H9 (cell line): ENCODE data around the gene ZC3H12D. TPM values are rescaled to one million over a fixed set of nuclear protein-coding genes. Genes with fewer than 3 reads are reported as not detected.

Experiments used
- DNase-seq: peaks from one replicate; pipeline ENCODE4 v3.0.0-alpha.2; 2017
- H2AFZ ChIP-seq: one replicate; pipeline ENCODE4 v1.6.1; 2013; ENCODE audit warnings: mild to moderate bottlenecking, low read length, control low read depth, moderate library complexity
- H2AK5ac ChIP-seq: 2 replicates; pipeline ENCODE4 v1.6.1; 2013; ENCODE audit warnings: low read length, control low read depth, mixed read lengths; ENCODE audit not compliant: insufficient read length
- H2BK120ac ChIP-seq: one replicate; pipeline ENCODE4 v1.6.1; 2013; ENCODE audit warnings: low read depth, mild to moderate bottlenecking, low read length, control low read depth, inconsistent platforms; ENCODE audit not compliant: poor library complexity, severe bottlenecking
- H2BK12ac ChIP-seq: 2 replicates; pipeline ENCODE4 v1.6.1; 2013; ENCODE audit warnings: low read length, control low read depth, mixed read lengths, low read depth; ENCODE audit not compliant: insufficient read length
- H2BK15ac ChIP-seq: 2 replicates; pipeline ENCODE4 v1.6.1; 2013; ENCODE audit warnings: low read depth, low read length, control low read depth
- H2BK20ac ChIP-seq: one replicate; pipeline ENCODE4 v1.6.1; 2013; ENCODE audit warnings: low read depth, mild to moderate bottlenecking, low read length, control low read depth, inconsistent platforms; ENCODE audit not compliant: poor library complexity, severe bottlenecking
- H2BK5ac ChIP-seq: 2 replicates; pipeline ENCODE4 v1.6.1; 2013; ENCODE audit warnings: low read length, control low read depth, mixed read lengths; ENCODE audit not compliant: insufficient read length
- H3K14ac ChIP-seq: 2 replicates; pipeline ENCODE4 v1.6.1; 2013; ENCODE audit warnings: low read length, control low read depth; ENCODE audit not compliant: insufficient read depth
- H3K18ac ChIP-seq: 2 replicates; pipeline ENCODE4 v1.6.1; 2013; ENCODE audit warnings: low read depth, mild to moderate bottlenecking, mixed read lengths, low read length, control low read depth; ENCODE audit not compliant: insufficient read length
- H3K23ac ChIP-seq: 2 replicates; pipeline ENCODE4 v1.6.1; 2013; ENCODE audit warnings: low read length, control low read depth, mixed read lengths, low read depth; ENCODE audit not compliant: insufficient read length
- H3K23me2 ChIP-seq: 2 replicates; pipeline ENCODE4 v1.6.1; 2013; ENCODE audit warnings: low read depth, mild to moderate bottlenecking, mixed read lengths, low read length, control low read depth; ENCODE audit not compliant: insufficient read length, poor library complexity, severe bottlenecking
- H3K27ac ChIP-seq: 2 replicates; pipeline ENCODE4 v1.5.1; 2013; ENCODE audit warnings: low read length, control low read depth, mixed read lengths, low read depth; ENCODE audit not compliant: insufficient read length
- H3K27me3 ChIP-seq: 2 replicates; pipeline ENCODE4 v1.6.1; 2013; ENCODE audit warnings: low read length, control low read depth, inconsistent platforms; ENCODE audit not compliant: insufficient read depth
- H3K4ac ChIP-seq: 2 replicates; pipeline ENCODE4 v1.6.1; 2013; ENCODE audit warnings: low read depth, mild to moderate bottlenecking, control low read depth, inconsistent platforms, low read length, moderate library complexity
- H3K4me1 ChIP-seq: 2 replicates; pipeline ENCODE4 v1.6.1; 2013; ENCODE audit warnings: low read length, control low read depth, inconsistent platforms; ENCODE audit not compliant: insufficient read depth
- H3K4me2 ChIP-seq: 2 replicates; pipeline ENCODE4 v1.6.1; 2013; ENCODE audit warnings: low read length, control low read depth, mixed read lengths; ENCODE audit not compliant: insufficient read length, insufficient read depth
- H3K56ac ChIP-seq: 2 replicates; pipeline ENCODE4 v1.6.1; 2013; ENCODE audit warnings: low read depth, mild to moderate bottlenecking, mixed read lengths, low read length, control low read depth; ENCODE audit not compliant: insufficient read length
- H3K79me1 ChIP-seq: 2 replicates; pipeline ENCODE4 v1.6.1; 2013; ENCODE audit warnings: low read depth, mild to moderate bottlenecking, moderate library complexity, low read length, control low read depth, inconsistent platforms; ENCODE audit not compliant: insufficient read depth, poor library complexity, severe bottlenecking
- H3K79me2 ChIP-seq: 2 replicates; pipeline ENCODE4 v1.6.1; 2013; ENCODE audit warnings: low read length, control low read depth, inconsistent platforms; ENCODE audit not compliant: insufficient read depth
- H3K9ac ChIP-seq: 2 replicates; pipeline ENCODE4 v1.6.1; 2013; ENCODE audit warnings: low read length, control low read depth, mixed read lengths; ENCODE audit not compliant: insufficient read length; ENCODE audit errors: extremely low read depth
- H3K9me3 ChIP-seq: one replicate; pipeline ENCODE4 v1.6.1; 2013; ENCODE audit warnings: low read depth, low read length, inconsistent platforms; ENCODE audit not compliant: control insufficient read depth
- H3T11ph ChIP-seq: one replicate; pipeline ENCODE4 v1.6.1; 2013; ENCODE audit warnings: mild to moderate bottlenecking, low read length, control low read depth, inconsistent platforms
- H4K20me1 ChIP-seq: one replicate; pipeline ENCODE4 v1.6.1; 2013; ENCODE audit not compliant: control insufficient read depth, insufficient read length, insufficient read depth
- H4K5ac ChIP-seq: 2 replicates; pipeline ENCODE4 v1.6.1; 2013; ENCODE audit warnings: low read depth, mild to moderate bottlenecking, mixed read lengths, low read length, control low read depth; ENCODE audit not compliant: insufficient read length
- H4K8ac ChIP-seq: replicated peaks from 2 replicates; pipeline ENCODE4 v1.6.1; 2013; ENCODE audit warnings: low read length, control low read depth, mixed read lengths, low read depth; ENCODE audit not compliant: insufficient read length
- H4K91ac ChIP-seq: 2 replicates; pipeline ENCODE4 v1.6.1; 2013; ENCODE audit warnings: low read depth, mild to moderate bottlenecking, moderate library complexity, mixed read lengths, low read length, control low read depth; ENCODE audit not compliant: insufficient read length
- H3K27ac Mint-ChIP-seq, 3 experiments: 2 replicates in 2 of 3; 3 replicates in 1 of 3; pipeline ENCODE4 v1.8.0; 2020 to 2021; ENCODE audit warnings: mixed read lengths in 3 of 3, mild to moderate bottlenecking in 1 of 3, moderate library complexity in 1 of 3
- H3K27me3 Mint-ChIP-seq: 2 replicates; pipeline ENCODE4 v1.8.0; 2021; ENCODE audit warnings: low read depth, mild to moderate bottlenecking, moderate library complexity, mixed read lengths
- H3K36me3 Mint-ChIP-seq, 3 experiments: 2 replicates in 2 of 3; 3 replicates in 1 of 3; pipeline ENCODE4 v1.8.0; 2020 to 2021; ENCODE audit warnings: low read depth in 3 of 3, mixed read lengths in 3 of 3; ENCODE audit not compliant: insufficient read depth in 1 of 3
- H3K4me1 Mint-ChIP-seq, 2 experiments: 2 replicates each; pipeline ENCODE4 v1.8.0; 2020; ENCODE audit warnings: mixed read lengths in 2 of 2
- H3K4me3 Mint-ChIP-seq, 2 experiments: 2 replicates in 1 of 2; 3 replicates in 1 of 2; pipeline ENCODE4 v1.8.0; 2020 to 2021; ENCODE audit warnings: mild to moderate bottlenecking in 2 of 2, mixed read lengths in 2 of 2, moderate library complexity in 1 of 2
- H3K9me3 Mint-ChIP-seq, 2 experiments: 2 replicates in 1 of 2; 3 replicates in 1 of 2; pipeline ENCODE4 v1.8.0; 2020; ENCODE audit warnings: mild to moderate bottlenecking in 2 of 2, mixed read lengths in 2 of 2, moderate library complexity in 1 of 2
- CTCF ChIP-seq: fragments of 200-600 bp; sonication (generic); conservative IDR thresholded peaks from 3 replicates; pipeline ENCODE4 v1.8.0; 2021; ENCODE audit warnings: antibody characterized with exemption, mild to moderate bottlenecking
- WGBS: extraction: QIAGEN DNeasy Blood & Tissue Kit; methylation state at CpG from one replicate; pipeline ENCODE4 v1.1.7; 2013; ENCODE audit warnings: missing lambda C conversion rate, low lambda C conversion rate, mixed read lengths; ENCODE audit not compliant: insufficient read length; ENCODE audit errors: extremely low coverage; 5-methylcytosine and 5-hydroxymethylcytosine counted together
- total RNA-seq: library from RNA; stranded (reverse); gene quantifications from 2 replicates; pipeline ENCODE4 v1.2.1, GENCODE V29; 2021

The ZC3H12D gene
- total RNA-seq, 1 experiment from 2014 or later = 0.07 TPM

GRCh38 chr6:149437212-149437611 lies 47.6 kb downstream of the ZC3H12D start:
- no CpG with 5 or more reads among the region's 3 CpGs for WGBS
- no peak overlapping the region for H2BK5ac ChIP-seq

More at GRCh38 chr6:149437212-149437611, 47.6 kb downstream of the ZC3H12D start:
- no peak overlapping the region for H3K4me2 ChIP-seq
- H4K5ac ChIP-seq = no peak overlapping the region
- H3K4me3 Mint-ChIP-seq = no peak overlapping the region
- H2BK20ac ChIP-seq = no peak overlapping the region
- no peak overlapping the region for H3K18ac ChIP-seq
- H2BK12ac ChIP-seq = no peak overlapping the region
- H3T11ph ChIP-seq = no peak overlapping the region
- no peak overlapping the region for H3K4ac ChIP-seq
- H3K27ac ChIP-seq = no peak overlapping the region
- H3K27ac Mint-ChIP-seq = no peak overlapping the region
- H3K23ac ChIP-seq = no peak overlapping the region
- no peaks in the 10 kb centered on the region for H3K9me3 ChIP-seq
- no peak overlapping the region for H2BK15ac ChIP-seq
- H3K56ac ChIP-seq = no peak overlapping the region
- H2BK120ac ChIP-seq = no peak overlapping the region
- no peaks in the 10 kb centered on the region for H3K23me2 ChIP-seq
- H3K9me3 Mint-ChIP-seq = no peaks in the 10 kb centered on the region
- H3K27me3 Mint-ChIP-seq = no peaks in the 10 kb centered on the region
- H3K4me1 Mint-ChIP-seq = peaks cover 2 to 17% of the 10 kb centered on the region in 2 experiments; a peak in 3 of 4 replicates
- H3K14ac ChIP-seq = no peak overlapping the region
- no peak overlapping the region for H2AK5ac ChIP-seq
- no peak; the same call in 2 of the 3 replicates for TF ChIP-seq CTCF
- no peaks in the 10 kb centered on the region for H3K27me3 ChIP-seq
- H3K4me1 ChIP-seq = no peaks in the 10 kb centered on the region
- DNase-seq = no peak
- no peak overlapping the region for H3K9ac ChIP-seq
- no peaks in the 10 kb centered on the region for H3K79me2 ChIP-seq
- no peaks in the 10 kb centered on the region for H4K20me1 ChIP-seq
- no peak overlapping the region for H2AFZ ChIP-seq
- H4K8ac ChIP-seq = no peak overlapping the region
- no peak overlapping the region for H4K91ac ChIP-seq
- no peaks in the 10 kb centered on the region for H3K79me1 ChIP-seq
- H3K36me3 Mint-ChIP-seq = no peaks in the 10 kb centered on the region
